Measurements from ENCODE around the gene MAS1L. TPM values are rescaled to one million over a fixed set of nuclear protein-coding genes. Genes with fewer than 3 reads are reported as not detected.

Gene MAS1L
- polyA plus RNA-seq, 2 of the 4 experiments (the other 2 are of a cell fraction): not detected

GRCh38 chr6:29491574-29491973 is 3.8 kb upstream of the MAS1L start (continued):
- no peak for TF ChIP-seq ZFP36 (IDR thresholded peaks at IDR 0.05; ENCODE audit: borderline replicate concordance, partially characterized antibody)
- TF ChIP-seq HEYL (CRISPR knock-in tag; IDR thresholded peaks at IDR 0.05): no peak
- TF ChIP-seq FOSB (CRISPR knock-in tag; IDR thresholded peaks at IDR 0.05): no peak
- TF ChIP-seq MAFK (IDR thresholded peaks at IDR 0.05; ENCODE audit: partially characterized antibody): no peak
- TF ChIP-seq HES2 (IDR thresholded peaks at IDR 0.05): no peak
- no peak for TF ChIP-seq CEBPB (IDR thresholded peaks at IDR 0.05)
- TF ChIP-seq EP300 (IDR thresholded peaks at IDR 0.05): no peak

- POLR2A ChIA-PET: no interaction called here
- TF ChIP-seq PHF8 (IDR thresholded peaks at IDR 0.05; ENCODE audit: borderline replicate concordance, low read depth) (no peak), CBX2 (IDR thresholded peaks at IDR 0.05; ENCODE audit: borderline replicate concordance, low read depth) (no peak), JUNB (IDR thresholded peaks at IDR 0.05) (no peak), SMC3 (IDR thresholded peaks at IDR 0.05) (no peak), NFE2L2 (conservative IDR thresholded peaks at IDR 0.05; ENCODE audit: low read length) (no peak), CTCF (IDR thresholded peaks at IDR 0.05) (no peak), RARB (CRISPR knock-in tag; IDR thresholded peaks at IDR 0.05) (no peak), CBX8 (IDR thresholded peaks at IDR 0.05) (no peak), PBX3 (IDR thresholded peaks at IDR 0.05) (no peak), MAX (IDR thresholded peaks at IDR 0.05) (no peak), NR3C1 (IDR thresholded peaks at IDR 0.05) (no peak), ELK1 (IDR thresholded peaks at IDR 0.05; ENCODE audit: low read depth, low read length) (no peak), NPAS2 (CRISPR knock-in tag; IDR thresholded peaks at IDR 0.05; ENCODE audit: borderline replicate concordance) (no peak), ZFP36 (IDR thresholded peaks at IDR 0.05; ENCODE audit: borderline replicate concordance, partially characterized antibody) (no peak), HEYL (CRISPR knock-in tag; IDR thresholded peaks at IDR 0.05) (no peak), HES2 (IDR thresholded peaks at IDR 0.05) (no peak), POLR2A (IDR thresholded peaks at IDR 0.05; ENCODE audit: low read length) (no peak), ZSCAN20 (CRISPR knock-in tag; IDR thresholded peaks at IDR 0.05) (no peak)
- no peak for ATAC-seq
- Histone ChIP-seq H3K9me3 (no peaks in the 10 kb centered on the region), H3K4me2 (no peak overlapping the region), H3K4me1 (no peaks in the 10 kb centered on the region), H3K4me3 (no peak overlapping the region), H3K27ac (no peak overlapping the region)
- CTCF ChIA-PET: no interaction called here
- no peak for FAIRE-seq
- WGBS (ENCODE audit: missing lambda C conversion rate): 38% methylated on average over 2 of the region's 2 CpGs
- DNase-seq (ENCODE audit: low read depth in 1 of 2, low spot score in 1 of 2): no peak
These were observed 2.8 kb upstream of the MAS1L start for GRCh38 chr6:29490552-29490951.

- FAIRE-seq (no peak), DNase-seq (ENCODE audit: low read depth in 1 of 2, low spot score in 1 of 2) (no peak), ATAC-seq (no peak)
- H3K4me2 ChIP-seq: no peak overlapping the region
- H3K4me3 ChIP-seq: no peak overlapping the region
- CTCF ChIA-PET: no interaction called here
- 12% methylated on average over 3 of the region's 3 CpGs for WGBS (ENCODE audit: missing lambda C conversion rate)
- no peaks in the 10 kb centered on the region for H3K9me3 ChIP-seq
- no peaks in the 10 kb centered on the region for H3K4me1 ChIP-seq
- POLR2A ChIA-PET: no interaction called here
- H3K27ac ChIP-seq: no peak overlapping the region
- TF ChIP-seq RFX5 (IDR thresholded peaks at IDR 0.05) (no peak), HOXA7 (CRISPR knock-in tag; IDR thresholded peaks at IDR 0.05) (no peak), POLR2A (IDR thresholded peaks at IDR 0.05; ENCODE audit: low read length) (no peak), RNF2 (IDR thresholded peaks at IDR 0.05; ENCODE audit: borderline replicate concordance, low read depth) (no peak), PBX3 (IDR thresholded peaks at IDR 0.05) (no peak), ATOH8 (CRISPR knock-in tag; IDR thresholded peaks at IDR 0.05; ENCODE audit: low read depth) (no peak), KDM1A (IDR thresholded peaks at IDR 0.05; ENCODE audit: low read depth) (no peak), MAFK (IDR thresholded peaks at IDR 0.05; ENCODE audit: partially characterized antibody) (no peak), HMGXB4 (CRISPR knock-in tag; IDR thresholded peaks at IDR 0.05; ENCODE audit: borderline replicate concordance) (no peak), CEBPB (IDR thresholded peaks at IDR 0.05) (no peak)
These were observed 2.3 kb upstream of the MAS1L start for GRCh38 chr6:29490055-29490454.

All from A549 (cell line).